ENCODE data around the gene DGKZ. TPM values are rescaled to one million over a fixed set of nuclear protein-coding genes. Genes with fewer than 3 reads are reported as not detected.

Gene DGKZ
- total and polyA plus RNA-seq, 8 donors = 24.0 to 405 (median 61.7) TPM

DNA sequence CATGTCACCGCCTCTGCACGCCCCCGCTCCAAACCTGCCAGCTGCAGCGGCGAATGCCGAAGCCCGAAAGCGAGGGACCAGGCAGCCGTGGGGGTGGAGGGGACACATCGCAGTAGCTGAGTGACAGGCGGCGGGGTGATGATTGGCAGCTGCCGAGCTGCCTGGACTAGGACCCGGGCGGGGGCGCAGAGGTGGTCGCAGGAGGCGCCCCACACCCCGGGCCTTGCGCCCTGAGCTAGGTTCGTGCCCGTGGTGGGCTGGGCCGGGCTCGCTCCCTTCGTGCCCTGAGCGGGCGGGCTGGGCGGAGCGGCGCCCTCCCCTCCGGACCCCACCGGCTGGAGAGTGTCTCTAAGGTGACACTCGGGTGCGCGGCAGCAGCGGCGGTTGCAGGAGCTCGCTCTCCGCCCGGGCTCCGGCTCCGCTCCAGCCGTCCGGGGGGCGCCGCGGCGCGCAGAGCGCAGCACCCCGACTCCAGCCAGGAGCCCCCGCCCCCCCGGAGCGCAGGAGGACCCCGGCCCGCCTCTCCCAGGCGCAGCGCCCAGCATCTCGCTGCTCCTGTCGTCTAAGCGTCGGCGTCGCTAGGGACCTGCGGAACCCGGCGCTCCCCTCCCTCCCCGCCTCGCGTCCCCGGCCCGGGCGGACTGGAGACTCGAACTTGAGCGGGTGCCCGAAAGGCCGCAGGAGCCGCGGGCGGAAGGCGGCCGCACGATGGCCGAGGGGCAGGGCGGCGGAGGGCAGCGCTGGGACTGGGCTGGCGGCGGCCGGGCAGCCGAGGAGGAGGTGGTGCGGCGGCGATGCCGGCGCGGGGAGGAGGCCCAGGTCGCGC lies 14.5 kb upstream of the DGKZ start:
- Histone ChIP-seq H3K4me3 (peak overlapping the region; percentile 47 to 57 (median 52)), H3K27ac (no peak overlapping the region), H3K36me3 (no peaks in the 10 kb centered on the region), H3K9me3 (no peaks in the 10 kb centered on the region), H3K27me3 (peaks cover 0 to 67% (median 34%) of the 10 kb centered on the region in 3 donors), H3K4me1 (peaks cover 12 to 39% (median 16%) of the 10 kb centered on the region in 4 donors)
- TF ChIP-seq, protein P1, sequence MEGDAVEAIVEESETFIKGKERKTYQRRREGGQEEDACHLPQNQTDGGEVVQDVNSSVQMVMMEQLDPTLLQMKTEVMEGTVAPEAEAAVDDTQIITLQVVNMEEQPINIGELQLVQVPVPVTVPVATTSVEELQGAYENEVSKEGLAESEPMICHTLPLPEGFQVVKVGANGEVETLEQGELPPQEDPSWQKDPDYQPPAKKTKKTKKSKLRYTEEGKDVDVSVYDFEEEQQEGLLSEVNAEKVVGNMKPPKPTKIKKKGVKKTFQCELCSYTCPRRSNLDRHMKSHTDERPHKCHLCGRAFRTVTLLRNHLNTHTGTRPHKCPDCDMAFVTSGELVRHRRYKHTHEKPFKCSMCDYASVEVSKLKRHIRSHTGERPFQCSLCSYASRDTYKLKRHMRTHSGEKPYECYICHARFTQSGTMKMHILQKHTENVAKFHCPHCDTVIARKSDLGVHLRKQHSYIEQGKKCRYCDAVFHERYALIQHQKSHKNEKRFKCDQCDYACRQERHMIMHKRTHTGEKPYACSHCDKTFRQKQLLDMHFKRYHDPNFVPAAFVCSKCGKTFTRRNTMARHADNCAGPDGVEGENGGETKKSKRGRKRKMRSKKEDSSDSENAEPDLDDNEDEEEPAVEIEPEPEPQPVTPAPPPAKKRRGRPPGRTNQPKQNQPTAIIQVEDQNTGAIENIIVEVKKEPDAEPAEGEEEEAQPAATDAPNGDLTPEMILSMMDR (IDR thresholded peaks at IDR 0.05) = no peak
- TF ChIP-seq POLR2A (IDR thresholded peaks at IDR 0.05) = no peak
- no peak for TF ChIP-seq POLR2AphosphoS5 (IDR thresholded peaks at IDR 0.05)
- TF ChIP-seq EP300 (IDR thresholded peaks at IDR 0.05) = no peak
- intact Hi-C loops (cut with DNase I; ENCODE audit: low total_unique reads) = no loop called here
- 0 to 10% (median 2%) methylated on average over 1 to 99 of the region's 99 CpGs for WGBS, 5 donors
- peak in 1 of 2 donors; percentile 65 for DNase-seq

- H3K27ac ChIP-seq = no peak overlapping the region
- H3K4me3 ChIP-seq = peak overlapping the region; percentile 47 to 57 (median 52)
- H3K36me3 ChIP-seq = no peaks in the 10 kb centered on the region
- H3K27me3 ChIP-seq = peaks cover 0 to 60% (median 34%) of the 10 kb centered on the region in 3 donors
- intact Hi-C loops (cut with DNase I; ENCODE audit: low total_unique reads) = no loop called here
- peak in 1 of 2 donors; percentile 56 for DNase-seq
- no peak for TF ChIP-seq EP300 (IDR thresholded peaks at IDR 0.05)
- no peak for TF ChIP-seq POLR2A (IDR thresholded peaks at IDR 0.05)
- TF ChIP-seq, protein P1 (IDR thresholded peaks at IDR 0.05) = no peak
- TF ChIP-seq POLR2AphosphoS5 (IDR thresholded peaks at IDR 0.05) = no peak
- peaks cover 13 to 46% (median 19%) of the 10 kb centered on the region in 4 donors for H3K4me1 ChIP-seq
- H3K9me3 ChIP-seq = no peaks in the 10 kb centered on the region
- WGBS, 5 donors = 10 to 31% (median 16%) methylated on average over 6 to 25 of the region's 25 CpGs
Observed at GRCh38 chr11:46333394-46333947, 13.8 kb upstream of the DGKZ start.

GRCh38 chr11:46334211-46334610 lies 13.1 kb upstream of the DGKZ start:
- no peak for DNase-seq
- no peak overlapping the region for H3K27ac ChIP-seq
- no peak for TF ChIP-seq EP300 (IDR thresholded peaks at IDR 0.05)
- no peak for TF ChIP-seq POLR2A (IDR thresholded peaks at IDR 0.05)
- no peak for TF ChIP-seq POLR2AphosphoS5 (IDR thresholded peaks at IDR 0.05)
- TF ChIP-seq, protein P1 (IDR thresholded peaks at IDR 0.05) = no peak

DNA sequence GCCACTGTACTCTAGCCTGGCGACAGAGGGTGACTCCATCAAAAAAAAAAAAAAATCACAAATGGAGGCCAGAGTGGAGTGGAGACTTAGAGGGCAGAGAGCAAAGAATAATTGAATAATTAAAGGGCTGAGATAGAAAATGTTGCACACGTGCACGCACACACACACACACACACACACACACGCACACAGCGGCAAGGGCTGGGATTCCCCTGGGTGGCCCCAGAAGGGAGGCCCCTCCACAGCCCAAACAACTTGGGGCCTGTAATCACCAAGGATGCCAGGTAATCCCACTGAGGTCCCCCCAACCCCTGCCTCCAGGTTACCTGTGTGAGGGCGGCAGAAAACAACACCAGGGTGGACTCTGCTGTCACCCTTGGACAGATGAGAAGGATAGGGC lies 12.0 kb upstream of the DGKZ start:
- 85 to 96% (median 95%) methylated on average over 6 of the region's 6 CpGs for WGBS, 5 donors
- H3K27ac ChIP-seq = no peak overlapping the region
- H3K9me3 ChIP-seq = no peaks in the 10 kb centered on the region
- no peak overlapping the region for H3K4me3 ChIP-seq
- no peaks in the 10 kb centered on the region for H3K36me3 ChIP-seq
- H3K27me3 ChIP-seq = peaks cover 0 to 45% (median 34%) of the 10 kb centered on the region in 3 donors
- DNase-seq = no peak
- TF ChIP-seq, protein P1 (IDR thresholded peaks at IDR 0.05) = no peak
- no peak for TF ChIP-seq EP300 (IDR thresholded peaks at IDR 0.05)
- TF ChIP-seq POLR2AphosphoS5 (IDR thresholded peaks at IDR 0.05) = no peak
- H3K4me1 ChIP-seq = peaks cover 26 to 59% (median 32%) of the 10 kb centered on the region in 4 donors
- intact Hi-C loops (cut with DNase I; ENCODE audit: low total_unique reads) = no loop called here

More at GRCh38 chr11:46334211-46334610, 13.1 kb upstream of the DGKZ start:
- Histone ChIP-seq H3K4me1 (peaks cover 21 to 53% (median 26%) of the 10 kb centered on the region in 4 donors), H3K27me3 (peaks cover 0 to 55% (median 34%) of the 10 kb centered on the region in 3 donors), H3K9me3 (no peaks in the 10 kb centered on the region), H3K36me3 (no peaks in the 10 kb centered on the region), H3K4me3 (no peak overlapping the region)
- intact Hi-C loops (cut with DNase I; ENCODE audit: low total_unique reads) = no loop called here
- WGBS, 5 donors = 91 to 100% (median 96%) methylated on average over 3 of the region's 3 CpGs

All from stomach (tissue), 9 donors.